Right renal cortex interstitium (tissue), 3 donors: ENCODE data around the gene COL27A1. TPM values are rescaled to one million over a fixed set of nuclear protein-coding genes. Genes with fewer than 3 reads are reported as not detected.

Experiments
- DNase-seq, 3 donors: peaks; one replicate each; pipeline ENCODE4 v3.0.0-alpha.2; 2013; ENCODE audit warnings: low read depth in 3 of 3, low spot score in 2 of 3
- polyA plus RNA-seq, 3 donors: library from polyadenylated mRNA; unstranded; fragments of 120-200 nt; gene quantifications; one replicate each; pipeline ENCODE4 v1.2.1, GENCODE V29; 2013; ENCODE audit not compliant: insufficient read length in 3 of 3

Gene COL27A1
- polyA plus RNA-seq, 3 donors = 25.1 to 26.6 (median 26.0) TPM

- no peak for DNase-seq
These were observed 105.7 kb downstream of the COL27A1 start for GRCh38 chr9:114261026-114261425.

- DNase-seq = no peak
These were observed 106.7 kb downstream of the COL27A1 start for GRCh38 chr9:114261987-114262386.

- DNase-seq = no peak
These were observed 108.6 kb downstream of the COL27A1 start for GRCh38 chr9:114263853-114264510.

GRCh38 chr9:114264806-114265550 is 109.6 kb downstream of the COL27A1 start:
- no peak for DNase-seq

GRCh38 chr9:114266969-114267368 is 111.6 kb downstream of the COL27A1 start:
- no peak for DNase-seq

GRCh38 chr9:114269023-114269422 is 113.7 kb downstream of the COL27A1 start:
- no peak for DNase-seq

GRCh38 chr9:114270120-114270975 is 115.0 kb downstream of the COL27A1 start:
- no peak for DNase-seq

- no peak for DNase-seq
These were observed 116.5 kb downstream of the COL27A1 start for GRCh38 chr9:114271556-114272510.

- no peak for DNase-seq
These were observed 117.5 kb downstream of the COL27A1 start for GRCh38 chr9:114272739-114273431.

- DNase-seq = no peak
These were observed 118.1 kb downstream of the COL27A1 start for GRCh38 chr9:114273461-114273881.

GRCh38 chr9:114274217-114274616 is 118.9 kb downstream of the COL27A1 start:
- DNase-seq = no peak

- no peak for DNase-seq
These were observed 120.1 kb downstream of the COL27A1 start for GRCh38 chr9:114275246-114276004.

GRCh38 chr9:114276908-114277821 is 121.8 kb downstream of the COL27A1 start:
- DNase-seq = no peak

GRCh38 chr9:114278356-114278755 is 123.0 kb downstream of the COL27A1 start:
- DNase-seq = no peak

GRCh38 chr9:114278881-114279570 is 123.7 kb downstream of the COL27A1 start:
- no peak for DNase-seq

GRCh38 chr9:114279693-114280092 is 124.4 kb downstream of the COL27A1 start:
- DNase-seq = no peak
